Measurements from ENCODE around the gene GIT2.
"Not testable (repeated sequence)": the region's sequence is repeated elsewhere in the genome, so short reads cannot be mapped to it uniquely, and the experiment has no call there.

GIT2 gene

DNA sequence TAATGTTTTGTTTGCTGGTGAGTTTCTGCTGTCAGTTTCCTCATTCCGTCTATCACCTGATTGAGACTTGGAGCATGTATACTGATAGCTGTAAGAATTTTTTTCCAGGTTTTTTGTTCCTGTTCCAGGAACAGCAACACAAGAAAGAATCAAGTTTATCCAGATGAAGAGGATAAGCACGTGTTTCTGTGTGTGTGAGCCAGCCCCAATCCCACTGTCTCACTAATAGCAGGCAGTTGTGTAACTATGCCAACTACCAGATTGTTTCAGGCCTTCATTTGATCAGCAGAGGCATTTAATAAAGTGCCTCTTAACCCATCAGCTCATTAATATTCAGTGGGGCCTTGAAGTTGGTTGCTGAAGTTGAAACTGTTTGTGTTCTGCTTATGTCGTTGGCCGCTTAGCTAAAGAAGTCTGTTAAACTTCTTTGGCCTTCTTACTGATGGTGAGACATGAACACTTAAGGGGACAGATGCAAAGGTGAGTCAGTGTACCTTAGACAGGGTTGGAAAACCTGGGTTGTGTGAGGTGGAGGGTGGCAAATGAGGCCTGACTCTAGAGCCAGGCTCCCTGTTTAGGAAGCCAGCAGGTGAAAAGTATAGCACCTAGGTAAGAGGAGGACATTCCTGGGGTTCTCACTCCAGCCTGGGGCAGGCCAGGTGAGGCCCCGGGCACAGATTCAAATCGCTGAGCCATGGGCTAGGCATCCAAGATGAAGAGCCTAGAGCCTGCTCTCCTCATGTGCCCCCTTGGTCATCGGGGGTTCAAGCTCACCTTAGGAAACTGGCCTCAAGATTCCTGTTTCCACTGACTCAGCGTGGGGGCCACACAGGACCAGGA lies 6.7 kb upstream of the GIT2 start:
- DNase-seq = no peak

DNA sequence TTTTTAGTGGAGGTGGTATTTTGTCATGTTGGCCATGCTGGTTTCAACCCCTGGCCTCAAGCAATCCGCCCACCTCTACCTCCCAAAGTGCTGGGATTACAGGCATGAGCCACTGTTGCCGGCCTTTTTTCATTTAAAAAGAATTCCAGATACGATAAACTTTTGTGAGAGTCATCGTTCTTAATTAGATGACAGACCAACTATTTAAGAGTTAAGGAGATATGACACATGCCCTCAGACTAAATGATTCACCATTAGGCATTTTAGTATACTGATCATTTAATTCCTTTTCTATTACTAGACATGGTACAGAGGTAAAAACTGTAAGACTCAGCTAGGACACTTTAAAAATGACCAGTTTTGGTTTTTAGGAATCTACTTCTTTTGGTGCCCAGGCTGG lies 5.4 kb upstream of the GIT2 start:
- DNase-seq = no peak

DNA sequence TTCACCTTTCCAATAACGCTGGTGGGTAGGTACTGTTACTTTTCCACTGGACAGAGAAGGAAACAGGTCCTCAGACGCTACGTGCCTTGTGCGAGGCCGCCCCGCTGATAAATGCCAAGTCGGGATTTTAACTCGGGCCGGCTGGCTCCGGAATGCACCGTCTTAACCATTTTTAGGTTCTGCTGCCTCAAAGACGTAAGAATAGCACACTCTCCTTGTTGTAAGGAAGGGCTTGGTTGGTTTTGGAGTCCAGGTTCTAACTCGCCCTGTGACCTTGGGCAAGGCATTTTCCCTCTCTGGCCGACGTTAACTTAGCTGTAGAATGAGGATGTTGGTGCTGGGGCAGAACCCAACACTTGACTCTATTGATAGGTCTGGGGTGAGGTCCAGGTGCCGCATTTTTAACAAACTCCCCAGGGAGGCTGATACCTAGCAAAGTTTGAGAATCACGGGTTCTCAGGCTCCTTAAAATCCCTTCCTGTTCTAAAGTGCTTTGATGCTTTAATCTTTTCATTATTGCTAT lies 3.9 kb upstream of the GIT2 start:
- DNase-seq = no peak

DNA sequence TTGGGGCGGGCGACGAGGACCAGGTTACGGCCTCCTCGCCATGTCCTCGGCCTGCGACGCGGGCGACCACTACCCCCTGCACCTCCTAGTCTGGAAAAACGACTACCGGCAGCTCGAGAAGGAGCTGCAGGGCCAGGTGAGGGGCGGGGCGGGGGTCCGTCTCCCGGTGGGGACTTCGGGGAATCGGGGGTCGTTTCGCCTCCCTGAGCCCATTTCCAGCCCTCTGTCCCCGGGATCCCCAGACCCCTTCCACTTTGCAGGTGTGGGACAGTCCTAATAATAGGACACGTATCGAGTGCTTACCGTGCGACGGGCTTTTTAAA lies 3.4 kb upstream of the GIT2 start:
- DNase-seq = no peak

DNA sequence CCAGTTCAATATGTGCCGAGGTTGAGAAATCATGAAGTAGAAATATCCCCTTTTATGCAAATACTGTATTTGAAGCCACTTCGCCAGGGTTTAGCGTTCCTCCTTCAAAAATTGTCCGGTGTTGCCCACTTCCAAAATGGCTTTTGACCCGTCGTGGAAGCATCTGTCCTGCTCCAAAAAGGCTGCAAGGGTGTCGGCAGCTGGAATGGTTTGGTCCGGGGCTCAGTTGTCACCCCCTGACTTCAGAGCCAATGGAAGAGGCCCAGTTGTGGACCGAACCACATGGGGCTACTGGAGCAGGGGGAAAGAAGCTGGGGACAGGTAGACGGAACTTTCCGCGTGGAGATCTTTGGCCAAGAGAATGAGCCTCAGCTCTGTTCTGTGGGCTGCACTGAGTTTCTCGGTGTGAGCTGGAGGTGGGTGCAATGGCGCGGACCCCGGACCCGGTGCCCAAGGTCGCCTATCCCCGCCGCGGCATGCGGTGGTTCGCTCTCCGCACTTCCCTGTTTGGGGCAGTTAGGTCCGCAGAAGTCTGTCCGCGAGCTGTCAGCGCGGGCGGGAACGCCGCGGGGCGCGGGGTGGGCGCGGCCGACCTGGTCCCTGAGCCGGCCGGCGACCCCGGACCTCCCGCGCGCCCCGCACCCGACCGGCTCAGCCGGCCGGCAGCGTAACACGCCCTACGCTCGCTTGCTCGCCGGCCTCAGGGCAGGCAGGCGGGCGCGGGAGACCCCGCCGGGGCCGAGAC lies 2.9 kb upstream of the GIT2 start, which contains the start of gene ANKRD13A:
Gene ANKRD13A, plus strand, starts transcription at position 527 of the 745 bp plus-strand sequence. CDS start 259 bp downstream, outside the sequence.
- DNase-seq = peak; percentile 90

- no peak for DNase-seq
Observed at GRCh38 chr12:109998241-109998903, 2.2 kb upstream of the GIT2 start.

DNA sequence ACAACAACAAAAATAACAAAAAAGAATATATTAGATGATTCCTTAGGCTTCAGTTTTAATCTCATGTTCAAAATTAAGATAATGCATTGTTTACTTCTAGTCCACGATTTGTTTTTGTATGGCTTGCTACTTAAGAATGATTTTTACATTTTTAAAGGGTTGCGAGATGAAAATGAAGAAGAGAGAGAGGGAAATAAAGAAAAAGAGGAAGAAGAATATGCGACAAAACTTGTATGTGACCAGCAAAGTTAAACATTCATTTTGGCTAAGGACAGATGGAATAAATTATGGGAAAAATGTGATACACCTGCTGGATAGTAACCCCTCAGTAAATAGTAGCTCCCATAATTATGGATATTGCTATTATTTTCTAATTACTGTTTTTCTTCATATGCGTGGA lies 1.2 kb upstream of the GIT2 start:
- no peak for DNase-seq

DNA sequence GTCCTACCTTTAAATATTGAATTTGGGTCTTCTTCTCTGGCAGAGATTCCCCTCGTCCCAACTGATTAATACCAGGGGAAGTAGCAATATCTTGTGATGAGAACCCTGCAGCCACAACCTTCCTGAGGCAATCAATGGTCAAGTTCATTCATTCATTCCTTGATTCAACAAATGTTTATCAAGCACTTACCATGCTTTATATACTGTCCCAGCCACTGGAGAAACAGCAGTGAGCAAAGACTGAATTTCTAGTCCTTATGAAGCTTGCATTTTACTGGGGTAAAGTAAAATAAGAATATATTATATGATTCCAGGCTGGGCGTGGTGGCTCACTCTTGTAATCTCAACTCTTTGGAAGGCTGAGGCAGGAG lies 300 bp upstream of the GIT2 start:
- DNase-seq = no peak

- no peak for DNase-seq
Observed at GRCh38 chr12:109995361-109995685, 845 bp downstream of the GIT2 start.

- no peak for DNase-seq
Observed at GRCh38 chr12:109994401-109995175, 1.6 kb downstream of the GIT2 start.

DNA sequence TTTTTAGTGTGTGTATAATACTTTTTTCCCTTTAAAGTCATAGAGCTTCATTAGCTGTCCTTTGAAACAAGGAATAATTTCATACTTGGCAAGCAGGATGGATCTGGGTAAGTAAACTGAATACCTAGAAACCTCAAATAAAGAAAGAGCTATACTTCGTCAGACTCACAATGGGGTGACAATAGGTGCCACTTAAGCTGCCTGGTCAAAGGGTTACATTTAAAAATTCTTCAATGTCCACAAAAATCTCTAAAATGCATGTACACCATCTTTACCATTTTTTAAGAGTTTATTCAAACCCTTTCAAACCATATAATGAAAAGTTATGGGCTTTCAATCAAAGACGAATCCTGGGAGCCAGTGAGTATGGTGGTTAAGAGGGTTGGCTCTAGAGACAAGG lies 3.1 kb downstream of the GIT2 start:
- no peak for DNase-seq

DNA sequence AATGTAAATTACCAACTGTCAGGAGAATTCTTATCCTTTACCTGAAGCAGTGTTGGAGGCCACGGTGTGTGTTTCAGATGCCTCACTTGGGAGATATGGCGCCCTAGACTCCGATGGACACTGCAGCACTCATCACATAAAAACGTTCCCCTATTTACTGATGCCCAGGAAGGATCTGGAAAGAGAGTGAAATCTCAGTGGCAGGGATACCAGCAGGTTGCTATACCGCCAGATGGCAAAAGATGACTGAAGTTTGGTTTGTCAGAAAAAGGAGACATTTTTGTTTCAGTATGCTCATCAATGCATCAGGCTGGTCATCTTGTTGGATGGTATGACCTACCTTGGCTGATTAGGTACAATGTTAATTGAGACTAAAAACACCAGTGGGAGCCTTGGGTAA lies 4.6 kb downstream of the GIT2 start:
- no peak for DNase-seq

DNA sequence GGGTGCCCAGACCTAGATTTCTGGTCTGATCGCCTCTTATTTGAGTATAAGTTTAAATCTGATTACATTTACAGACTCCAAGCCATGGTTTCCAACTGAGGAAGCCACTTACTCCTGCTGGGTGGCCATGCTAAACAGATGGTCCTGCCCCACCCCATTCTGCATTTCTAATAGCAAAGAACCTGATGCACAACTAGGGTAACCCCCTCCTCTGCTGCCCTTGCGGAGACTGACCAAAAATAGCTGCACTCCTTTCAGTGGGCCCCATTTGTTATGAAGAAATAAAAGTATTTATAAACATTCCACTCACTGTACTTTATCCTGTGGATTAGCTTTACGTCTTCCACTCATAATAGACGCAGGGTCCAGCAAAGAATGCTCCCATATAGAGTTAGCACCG lies 6.8 kb downstream of the GIT2 start:
- DNase-seq = no peak

DNA sequence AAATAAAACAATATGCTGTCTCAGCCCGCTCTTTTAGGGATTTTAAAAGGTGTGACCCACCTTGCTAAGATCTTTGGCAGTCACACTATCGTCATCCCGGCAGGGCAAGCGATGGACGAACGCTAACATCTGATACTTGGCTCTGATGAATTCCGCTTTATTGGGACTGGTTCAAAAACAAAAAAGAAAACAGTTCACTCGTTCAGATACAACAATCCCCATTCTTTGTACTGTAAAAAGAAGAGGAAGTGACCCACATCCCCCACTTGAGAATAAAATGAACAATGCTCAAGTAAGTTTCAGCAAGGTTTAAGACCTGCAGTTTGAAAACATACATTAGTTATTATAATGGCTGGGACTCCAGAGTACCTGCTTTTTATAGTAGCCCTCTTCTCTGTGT lies 7.3 kb downstream of the GIT2 start:
- DNase-seq = no peak

- DNase-seq = no peak
Observed at GRCh38 chr12:109988274-109988673, 7.9 kb downstream of the GIT2 start.

GRCh38 chr12:109987615-109988014 lies 8.6 kb downstream of the GIT2 start:
- no peak for DNase-seq

- DNase-seq = not testable (repeated sequence)
Observed at GRCh38 chr12:109986236-109986635, 9.9 kb downstream of the GIT2 start.

DNA sequence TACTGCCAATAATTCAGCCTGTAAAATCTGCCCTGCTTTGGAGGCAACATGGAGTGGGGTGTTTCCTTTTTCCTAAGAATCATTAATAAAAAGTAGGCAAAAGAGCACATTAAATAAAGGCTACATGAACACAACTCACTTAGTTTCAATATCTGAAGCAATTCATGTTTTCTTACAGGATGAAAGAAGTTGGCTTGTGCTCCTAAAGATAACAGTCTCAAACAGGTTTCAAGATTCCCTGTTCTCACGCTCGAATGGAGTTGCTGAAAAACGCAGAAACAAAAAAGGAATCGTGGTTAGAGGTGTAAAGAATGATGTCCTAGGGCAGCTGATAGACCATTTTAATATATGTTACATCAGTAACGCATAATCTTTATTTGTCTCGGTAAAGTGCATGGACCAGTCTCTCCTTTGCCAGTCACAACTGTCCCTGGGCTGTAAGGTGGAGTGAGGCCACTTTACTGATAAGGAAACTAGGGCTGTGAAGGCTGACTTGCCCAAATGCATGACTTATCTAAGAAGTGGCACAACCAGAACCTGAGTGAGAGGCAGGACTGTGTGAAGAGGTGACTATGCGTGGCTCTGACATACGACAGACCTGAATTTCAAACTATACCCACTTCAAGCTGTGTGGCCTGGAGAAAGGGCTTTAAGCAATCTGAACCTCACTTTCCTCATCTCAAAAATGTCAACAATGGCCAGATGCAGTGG lies 12.6 kb downstream of the GIT2 start:
- no peak for DNase-seq

DNA sequence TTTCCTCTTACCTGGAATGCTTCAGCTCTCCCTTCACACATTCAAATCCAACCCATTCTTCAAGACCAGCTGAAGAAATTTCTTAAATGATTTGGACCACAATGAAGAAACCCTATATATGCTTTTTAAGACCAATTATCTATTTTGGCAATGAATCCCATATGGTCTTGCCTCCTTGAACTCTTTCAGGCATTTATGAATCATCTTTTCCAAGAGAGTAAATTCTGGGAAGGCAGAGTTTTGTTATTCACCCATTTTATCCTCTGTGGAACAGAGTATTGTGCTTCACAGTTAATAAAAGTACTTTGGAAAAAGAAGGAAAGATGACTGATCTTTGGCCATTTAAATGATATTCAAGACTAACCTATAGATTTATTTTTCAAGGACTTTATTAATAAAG lies 14.0 kb downstream of the GIT2 start:
- DNase-seq = no peak

DNA sequence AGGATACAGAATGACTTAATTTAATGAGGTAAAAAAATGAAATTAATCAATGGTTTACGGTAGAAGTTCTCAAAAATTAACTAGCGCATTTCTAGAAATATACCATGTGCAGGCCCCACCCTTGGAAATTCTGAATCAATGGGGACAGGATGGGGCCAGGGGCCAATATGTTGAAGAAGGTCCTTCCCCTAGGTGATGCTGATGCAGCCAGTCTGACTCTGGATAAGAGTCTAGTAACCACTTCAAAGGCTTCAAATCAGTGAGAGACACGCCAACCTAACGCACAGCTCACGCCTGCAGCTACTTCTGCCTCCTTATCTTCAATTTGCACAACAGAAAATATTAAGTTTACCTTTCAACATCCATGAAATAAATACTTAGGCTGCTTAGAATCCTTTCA lies 14.9 kb downstream of the GIT2 start:
- DNase-seq = no peak

DNA sequence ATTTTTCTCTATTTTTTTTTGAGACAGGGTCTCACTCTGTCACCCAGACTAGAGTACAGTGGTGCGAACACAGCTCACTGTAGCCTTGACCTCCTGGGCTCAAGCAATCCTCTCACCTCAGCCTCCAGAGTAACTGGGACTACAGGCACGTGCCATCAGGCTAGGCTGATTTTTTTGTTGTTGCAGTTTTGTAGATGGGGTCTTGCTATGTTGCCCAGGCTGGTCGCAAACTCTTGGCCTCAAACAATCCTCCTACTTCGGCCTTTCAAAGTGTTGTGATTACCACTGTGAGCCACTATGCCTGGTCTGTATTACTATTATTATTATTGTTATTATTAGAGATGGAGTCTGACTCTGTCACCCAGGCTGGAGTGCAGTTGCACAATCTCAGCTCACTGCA lies 23.3 kb downstream of the GIT2 start:
- DNase-seq = no peak

DNA sequence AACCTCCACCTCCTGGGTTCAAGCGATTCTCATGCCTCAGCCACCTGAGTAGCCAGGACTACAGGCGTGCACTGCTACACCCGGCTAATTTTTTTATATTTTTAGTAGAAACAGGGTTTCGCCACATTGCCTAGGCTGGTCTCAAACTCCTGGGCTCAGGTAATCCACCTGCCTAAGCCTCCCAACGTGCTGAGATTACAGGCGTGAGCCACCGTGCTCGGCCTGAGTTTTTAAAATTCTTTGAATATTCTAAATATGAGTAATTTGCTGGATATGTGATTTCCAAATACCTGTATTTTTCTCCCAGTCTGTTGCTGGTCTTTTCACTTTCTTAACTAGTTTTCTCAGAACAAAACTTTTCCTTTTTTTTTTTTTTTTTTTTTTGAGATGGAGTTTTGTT lies 27.4 kb downstream of the GIT2 start:
- no peak for DNase-seq

- no peak for DNase-seq
Observed at GRCh38 chr12:109968032-109968420, 28.1 kb downstream of the GIT2 start.
